WTC11 (cell line): ENCODE results near the gene TRPM8. TPM values are rescaled to one million over a fixed set of nuclear protein-coding genes. Genes with fewer than 3 reads are reported as not detected.

Source experiments
- ATAC-seq: fragments of 200-7000 bp; cut with Tn5 transposase; 2 replicates; pipeline ENCODE4 v1.10.0; 2021; ENCODE audit warnings: mild to moderate bottlenecking, moderate library complexity
- CTCF ChIA-PET: fragments of 300-600 bp; sonication (Branson Sonifier 250); formaldehyde crosslinking; loops from one replicate; lab custom pipeline; 2021; ENCODE audit warnings: antibody characterized with exemption; lab: Charles Lee
- POLR2A ChIA-PET: fragments of 350-600 bp; sonication (Branson Sonifier 250); formaldehyde crosslinking; loops from one replicate; lab custom pipeline; 2021; ENCODE audit warnings: antibody characterized with exemption; lab: Charles Lee
- DNase-seq: peaks from one replicate; pipeline ENCODE4 v3.0.0; 2021; ENCODE audit warnings: low spot score
- H3K27ac Mint-ChIP-seq: 2 replicates; pipeline ENCODE4 v1.8.0; 2021; ENCODE audit warnings: mixed read lengths
- H3K27me3 Mint-ChIP-seq: 2 replicates; pipeline ENCODE4 v1.8.0; 2021; ENCODE audit warnings: low read depth, mild to moderate bottlenecking, moderate library complexity, mixed read lengths
- H3K36me3 Mint-ChIP-seq: 2 replicates; pipeline ENCODE4 v1.8.0; 2021; ENCODE audit warnings: mixed read lengths
- H3K4me1 Mint-ChIP-seq: 2 replicates; pipeline ENCODE4 v1.8.0; 2022; ENCODE audit warnings: mixed read lengths
- H3K4me3 Mint-ChIP-seq: 2 replicates; pipeline ENCODE4 v1.8.0; 2021; ENCODE audit warnings: mild to moderate bottlenecking, moderate library complexity, mixed read lengths
- H3K9me3 Mint-ChIP-seq: 2 replicates; pipeline ENCODE4 v1.8.0; 2021; ENCODE audit warnings: mixed read lengths
- AR ChIP-seq: fragments of 250-450 bp; sonication (Bioruptor Pico); IDR thresholded peaks from 2 replicates; pipeline ENCODE4 v1.9.0; 2021; ENCODE audit warnings: mild to moderate bottlenecking
- CDX4 ChIP-seq: fragments of 250-450 bp; sonication (Bioruptor Pico); IDR thresholded peaks from 2 replicates; pipeline ENCODE4 v1.9.0; 2021; ENCODE audit warnings: moderate library complexity, mild to moderate bottlenecking, inconsistent platforms, borderline replicate concordance
- CTCF ChIP-seq: fragments of 200-600 bp; IDR thresholded peaks from 2 replicates; pipeline ENCODE4 v1.8.0; 2022; ENCODE audit warnings: antibody characterized with exemption
- E2F1 ChIP-seq: sonication (generic); formaldehyde crosslinking; IDR thresholded peaks from 2 replicates; pipeline ENCODE4 v1.8.0; 2022; ENCODE audit warnings: mild to moderate bottlenecking, missing genetic modification reagents
- FOXJ3 ChIP-seq: sonication (generic); formaldehyde crosslinking; IDR thresholded peaks from 2 replicates; pipeline ENCODE4 v1.9.0; 2021; ENCODE audit warnings: missing genetic modification reagents, mild to moderate bottlenecking, borderline replicate concordance
- FOXP1 ChIP-seq: sonication (generic); formaldehyde crosslinking; IDR thresholded peaks from 2 replicates; pipeline ENCODE4 v1.8.0; 2022; ENCODE audit warnings: missing genetic modification reagents, mild to moderate bottlenecking, moderate library complexity, borderline replicate concordance
- FOXP4 ChIP-seq: sonication (generic); formaldehyde crosslinking; IDR thresholded peaks from 2 replicates; pipeline ENCODE4 v1.8.0; 2022; ENCODE audit warnings: mild to moderate bottlenecking, missing genetic modification reagents
- GRHL2 ChIP-seq: fragments of 250-450 bp; sonication (Bioruptor Pico); IDR thresholded peaks from 2 replicates; pipeline ENCODE4 v1.8.0; 2022; ENCODE audit warnings: mild to moderate bottlenecking, moderate library complexity; ENCODE audit not compliant: insufficient replicate concordance, severe bottlenecking
- HMGXB4 ChIP-seq: sonication (generic); formaldehyde crosslinking; IDR thresholded peaks from 2 replicates; pipeline ENCODE4 v1.8.1; 2023; ENCODE audit warnings: mild to moderate bottlenecking, moderate library complexity, missing genetic modification reagents
- NFATC4 ChIP-seq: fragments of 250-450 bp; sonication (Bioruptor Pico); IDR thresholded peaks from 2 replicates; pipeline ENCODE4 v1.9.0; 2021; ENCODE audit warnings: mild to moderate bottlenecking
- NR1H2 ChIP-seq: sonication (generic); formaldehyde crosslinking; IDR thresholded peaks from 2 replicates; pipeline ENCODE4 v1.9.0; 2021; ENCODE audit warnings: mild to moderate bottlenecking, moderate library complexity, missing genetic modification reagents
- NR3C1 ChIP-seq: sonication (generic); formaldehyde crosslinking; conservative IDR thresholded peaks from 2 replicates; pipeline ENCODE4 v1.8.1; 2023; ENCODE audit warnings: low read depth, mild to moderate bottlenecking, missing genetic modification reagents
- PRRX2 ChIP-seq: fragments of 250-450 bp; sonication (Bioruptor Pico); IDR thresholded peaks from 2 replicates; pipeline ENCODE4 v1.8.0; 2021; ENCODE audit warnings: mild to moderate bottlenecking
- RELA ChIP-seq: sonication (generic); formaldehyde crosslinking; IDR thresholded peaks from 2 replicates; pipeline ENCODE4 v1.8.1; 2022; ENCODE audit warnings: missing genetic modification reagents, mild to moderate bottlenecking, borderline replicate concordance
- RORB ChIP-seq: fragments of 250-450 bp; sonication (Bioruptor Pico); IDR thresholded peaks from 2 replicates; pipeline ENCODE4 v1.9.0; 2021; ENCODE audit warnings: mild to moderate bottlenecking
- TCF7 ChIP-seq: sonication (generic); formaldehyde crosslinking; IDR thresholded peaks from 2 replicates; pipeline ENCODE4 v1.8.0; 2022; ENCODE audit warnings: mild to moderate bottlenecking, low read depth, missing genetic modification reagents, moderate library complexity
- TEAD1 ChIP-seq: sonication (generic); formaldehyde crosslinking; IDR thresholded peaks from 2 replicates; pipeline ENCODE4 v1.8.0; 2022; ENCODE audit warnings: mild to moderate bottlenecking, missing genetic modification reagents
- ZBTB21 ChIP-seq: sonication (generic); formaldehyde crosslinking; IDR thresholded peaks from 2 replicates; pipeline ENCODE4 v1.8.1; 2023; ENCODE audit warnings: mild to moderate bottlenecking, missing genetic modification reagents, borderline replicate concordance
- ZBTB43 ChIP-seq: sonication (generic); formaldehyde crosslinking; IDR thresholded peaks from 2 replicates; pipeline ENCODE4 v1.8.1; 2023; ENCODE audit warnings: mild to moderate bottlenecking, missing genetic modification reagents
- ZNF219 ChIP-seq: sonication (generic); formaldehyde crosslinking; IDR thresholded peaks from 2 replicates; pipeline ENCODE4 v1.8.0; 2023; ENCODE audit warnings: missing genetic modification reagents, mild to moderate bottlenecking, borderline replicate concordance
- ZNF396 ChIP-seq: fragments of 250-450 bp; sonication (Bioruptor Pico); IDR thresholded peaks from 2 replicates; pipeline ENCODE4 v1.8.0; 2021; ENCODE audit warnings: mild to moderate bottlenecking, moderate library complexity, borderline replicate concordance
- ZNF423 ChIP-seq: fragments of 250-450 bp; sonication (Bioruptor Pico); IDR thresholded peaks from 2 replicates; pipeline ENCODE4 v2.1.2; 2022; ENCODE audit warnings: mild to moderate bottlenecking, moderate library complexity
- total RNA-seq: library from RNA; stranded (reverse); gene quantifications from 3 replicates; pipeline ENCODE4 v1.2.3, GENCODE V29; 2021

The TRPM8 gene
- total RNA-seq, 1 experiment from 2014 or later: 0.26 TPM

- no peak overlapping the region for H3K27ac Mint-ChIP-seq
- H3K4me1 Mint-ChIP-seq: peaks cover 9% of the 10 kb centered on the region
- POLR2A ChIA-PET: no interaction called here
- no peaks in the 10 kb centered on the region; the same call in 1 of the 2 replicates for H3K27me3 Mint-ChIP-seq
- H3K9me3 Mint-ChIP-seq: peaks cover 26% of the 10 kb centered on the region
- CTCF ChIA-PET: no interaction called here
- TF ChIP-seq RELA (CRISPR knock-in tag) (no peak), CDX4 (CRISPR knock-in tag) (no peak), PRRX2 (CRISPR knock-in tag) (no peak), TCF7 (no peak), FOXJ3 (CRISPR knock-in tag) (no peak), ZNF219 (CRISPR knock-in tag) (no peak), FOXP1 (CRISPR knock-in tag) (no peak), GRHL2 (CRISPR knock-in tag) (no peak), NR3C1 (CRISPR knock-in tag) (no peak), ZNF423 (no peak), ZBTB43 (CRISPR knock-in tag) (no peak), ZNF396 (no peak), TEAD1 (CRISPR knock-in tag) (no peak), CTCF (no peak), NR1H2 (CRISPR knock-in tag) (no peak), FOXP4 (CRISPR knock-in tag) (no peak), E2F1 (CRISPR knock-in tag) (no peak), NFATC4 (no peak), RORB (no peak)
- peak; percentile 32; the same call in 1 of the 2 replicates for ATAC-seq
- no peak overlapping the region for H3K4me3 Mint-ChIP-seq
- DNase-seq: peak; percentile 13
- H3K36me3 Mint-ChIP-seq: peaks cover 2% of the 10 kb centered on the region; the same call in 1 of the 2 replicates
These were observed 82.0 kb downstream of the TRPM8 start for GRCh38 chr2:233999182-233999581.

- DNase-seq (no peak), ATAC-seq (no peak)
- no peaks in the 10 kb centered on the region for H3K36me3 Mint-ChIP-seq
- H3K27me3 Mint-ChIP-seq: no peaks in the 10 kb centered on the region; the same call in 1 of the 2 replicates
- H3K9me3 Mint-ChIP-seq: peaks cover 2% of the 10 kb centered on the region
- CTCF ChIA-PET: no interaction called here
- H3K4me1 Mint-ChIP-seq: peaks cover 13% of the 10 kb centered on the region
- POLR2A ChIA-PET: interaction anchor here (0.5 kb wide), 1 partner anchor 275 kb away, joined by 3 read pairs; no protein-coding TSS in a partner anchor
- H3K27ac Mint-ChIP-seq: no peak overlapping the region
- H3K4me3 Mint-ChIP-seq: no peak overlapping the region
- TF ChIP-seq ZBTB21 (CRISPR knock-in tag) (no peak), AR (no peak), HMGXB4 (no peak)
These were observed 84.4 kb downstream of the TRPM8 start for GRCh38 chr2:234001380-234002160.
